ENCODE measurements around the gene APP. TPM values are rescaled to one million over a fixed set of nuclear protein-coding genes. Genes with fewer than 3 reads are reported as not detected.

APP gene
- total RNA-seq, 1 experiment from 2014 or later, result 401 TPM

DNA sequence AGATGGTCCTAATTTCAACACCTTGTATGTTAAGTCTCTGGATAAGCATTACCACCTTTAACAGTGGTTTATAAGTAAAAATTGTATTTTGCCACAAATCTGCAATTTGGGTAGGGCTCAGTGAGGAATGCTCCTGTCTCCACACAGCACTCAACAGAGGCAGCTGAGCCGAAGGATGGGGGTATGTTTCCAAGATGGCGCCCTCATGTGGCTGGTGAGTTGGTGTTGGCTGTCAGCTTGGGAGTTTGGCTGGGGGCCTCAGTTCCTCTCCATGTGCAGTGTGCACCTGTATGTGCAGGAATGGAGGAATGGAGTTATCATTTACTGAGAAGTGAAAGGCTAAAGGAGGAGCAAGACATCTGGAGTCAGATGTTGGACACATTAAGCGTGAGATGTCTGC, 299.0 kb downstream of the APP start:
- no peak for DNase-seq (ENCODE audit: low read depth)

DNA sequence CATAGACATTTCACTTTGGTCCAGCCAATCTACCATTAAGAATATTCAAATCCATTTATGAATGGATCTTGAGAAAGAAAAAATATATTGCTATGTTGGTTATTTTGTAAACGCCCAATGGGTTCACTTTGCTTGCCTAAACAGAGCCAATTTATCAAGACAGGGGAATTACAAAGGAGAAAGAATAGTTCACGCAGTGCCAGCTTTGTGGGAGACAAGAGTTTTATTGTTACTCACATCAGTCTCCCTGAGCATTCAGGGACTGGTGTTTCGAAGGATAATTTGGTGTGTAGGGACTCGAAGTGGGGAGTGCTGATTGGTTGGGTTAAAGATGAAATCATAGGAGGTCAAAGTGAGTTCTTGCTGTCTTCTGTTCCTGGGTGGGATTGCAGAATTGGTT, 300.5 kb downstream of the APP start:
- DNase-seq (ENCODE audit: low read depth), result no peak

DNA sequence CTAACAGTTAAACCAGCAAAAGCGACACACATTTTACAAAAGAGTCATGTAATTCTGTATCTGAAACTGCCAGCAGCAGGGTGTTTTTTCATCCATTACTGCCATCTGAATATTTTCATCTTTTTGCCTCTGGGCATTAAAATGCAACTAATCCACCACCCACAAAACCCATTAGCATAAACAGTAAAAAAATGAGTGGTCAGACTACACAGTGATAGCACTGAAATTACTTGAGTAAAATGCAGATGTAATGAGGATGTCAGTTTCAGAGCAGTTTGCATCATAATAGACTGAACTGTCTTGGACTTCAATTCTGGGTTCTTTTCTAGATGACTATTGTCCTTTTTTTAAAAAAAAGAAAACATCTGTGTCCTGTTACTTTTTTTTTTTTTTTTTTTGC, 303.5 kb downstream of the APP start:
- DNase-seq (ENCODE audit: low read depth), result no peak

DNA sequence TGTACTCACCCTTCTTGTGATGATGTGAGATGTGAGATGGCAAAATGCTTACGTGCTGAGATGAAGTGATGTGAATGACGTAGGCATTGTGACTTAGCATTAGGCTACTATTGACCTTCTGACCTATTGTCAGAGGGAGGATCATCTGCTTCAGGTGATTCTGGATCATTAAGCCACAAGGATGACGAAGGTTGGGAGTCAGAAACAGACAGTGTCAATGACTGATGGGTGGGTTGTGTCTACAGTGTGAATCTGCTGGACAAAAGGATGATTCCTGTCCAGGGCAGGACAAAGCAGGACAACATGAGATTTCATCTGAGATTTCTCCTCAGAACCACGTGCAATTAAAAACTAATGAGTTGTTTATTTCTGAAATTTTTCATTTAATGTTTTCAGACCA, 306.8 kb downstream of the APP start:
- no peak for DNase-seq (ENCODE audit: low read depth)

DNA sequence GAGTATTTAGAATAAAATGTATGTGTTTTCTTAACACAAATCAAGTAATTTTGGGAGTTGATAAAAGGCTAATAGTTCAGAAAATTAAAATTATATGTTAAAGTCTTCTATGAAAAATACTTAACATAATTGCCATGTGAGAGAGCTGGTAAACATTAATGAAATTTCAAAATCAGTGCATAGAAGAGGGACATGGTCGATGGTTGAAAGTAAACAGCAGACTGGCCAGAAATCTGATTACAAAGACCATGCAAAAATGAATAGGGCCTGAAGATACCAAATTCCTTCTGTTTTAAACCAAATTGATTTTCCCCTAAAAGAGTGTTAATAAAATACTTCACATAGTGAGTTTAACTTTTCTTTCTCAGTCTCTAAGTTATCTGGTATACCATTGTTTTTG, 307.5 kb downstream of the APP start:
- DNase-seq (ENCODE audit: low read depth), result no peak

DNA sequence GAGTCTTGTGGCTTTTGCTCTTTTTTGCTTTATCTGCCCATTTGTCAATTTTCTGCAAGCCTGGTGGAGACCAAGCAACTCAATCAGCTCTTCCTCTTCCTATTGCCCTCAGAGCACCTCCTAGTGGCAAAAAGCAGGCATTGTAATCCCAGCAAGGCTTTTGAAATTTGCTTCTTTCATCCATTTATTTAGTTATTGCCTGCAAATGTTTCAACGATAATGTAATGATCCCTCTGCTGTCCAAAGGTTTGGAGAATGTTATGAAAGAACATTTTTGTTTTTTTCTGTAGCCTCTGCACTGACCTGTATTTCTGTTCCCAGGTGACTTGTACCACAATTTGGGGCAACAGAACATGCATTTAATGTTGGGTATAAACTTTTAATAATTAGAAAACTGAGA, 308.0 kb downstream of the APP start:
- peak; percentile 36 for DNase-seq (ENCODE audit: low read depth)

DNA sequence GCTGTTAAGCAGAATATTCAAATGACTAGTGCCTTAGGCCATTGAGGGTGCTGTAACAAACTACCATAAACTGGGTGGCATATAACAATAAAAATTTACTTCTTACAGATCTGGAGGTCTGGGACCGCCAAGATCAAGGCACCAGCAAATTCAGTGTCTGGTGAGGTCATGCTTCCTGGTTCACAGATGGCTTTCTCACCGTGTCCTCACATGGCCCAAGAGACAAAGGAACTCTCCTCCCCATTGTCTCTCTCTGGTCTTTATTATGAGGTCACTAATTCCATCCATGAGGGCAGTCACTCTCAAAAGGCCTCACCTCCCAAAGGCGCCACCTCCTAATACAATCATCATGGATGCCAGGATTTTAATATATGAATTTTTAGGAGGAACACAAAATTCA, 308.5 kb downstream of the APP start:
- DNase-seq (ENCODE audit: low read depth), result no peak

DNA sequence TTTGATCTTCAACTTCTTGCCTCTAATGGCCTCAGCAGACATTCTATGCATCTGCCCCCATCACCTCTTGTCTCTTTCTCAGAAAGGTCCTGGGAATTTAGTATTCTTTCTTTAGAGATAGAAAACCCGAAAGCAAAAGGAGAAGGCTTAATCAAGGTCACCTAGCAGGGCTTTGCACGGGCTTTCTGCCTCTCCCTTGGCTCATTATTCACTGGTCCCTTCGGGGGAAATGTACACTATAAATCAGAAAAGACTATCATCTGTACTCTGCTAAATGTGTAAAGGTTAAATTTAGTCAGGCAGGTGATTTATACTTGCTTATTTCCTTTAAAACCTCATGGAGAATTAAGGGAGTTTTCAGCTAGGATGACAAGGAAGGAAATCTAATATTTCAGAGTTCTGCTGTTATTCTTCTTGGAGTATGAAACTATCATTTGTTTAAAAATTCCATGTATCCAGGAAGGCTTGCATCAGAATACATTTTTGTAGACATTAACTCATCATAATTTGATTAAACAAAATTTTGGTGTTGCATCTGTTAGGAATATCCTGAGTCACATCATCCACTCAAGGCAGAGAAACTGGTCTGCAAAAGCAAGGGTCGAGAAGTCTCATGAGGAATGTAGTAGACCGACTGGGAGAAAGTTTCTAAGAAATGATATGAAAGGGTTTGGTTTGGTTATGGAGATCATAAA, 311.2 kb downstream of the APP start:
- DNase-seq (ENCODE audit: low read depth), result no peak

DNA sequence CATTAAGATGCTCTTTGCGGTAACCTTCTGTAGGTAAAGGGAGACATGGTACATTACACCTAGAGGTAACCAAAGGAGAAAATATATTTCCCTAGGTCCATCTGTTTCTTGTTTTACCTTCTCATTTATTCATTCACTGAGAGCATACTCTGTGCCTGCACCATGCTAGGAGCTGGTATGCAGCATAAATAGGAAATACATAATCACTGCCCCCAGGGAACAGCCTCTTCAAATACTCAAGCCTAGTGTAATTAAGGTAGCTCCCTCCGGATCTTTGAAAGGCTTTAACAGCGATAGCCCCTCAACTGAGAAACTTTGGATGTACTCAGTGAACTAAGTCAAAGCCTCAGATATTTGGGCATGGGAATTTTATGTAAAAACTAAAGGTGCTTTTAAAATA, 312.2 kb downstream of the APP start:
- DNase-seq (ENCODE audit: low read depth), result no peak

DNA sequence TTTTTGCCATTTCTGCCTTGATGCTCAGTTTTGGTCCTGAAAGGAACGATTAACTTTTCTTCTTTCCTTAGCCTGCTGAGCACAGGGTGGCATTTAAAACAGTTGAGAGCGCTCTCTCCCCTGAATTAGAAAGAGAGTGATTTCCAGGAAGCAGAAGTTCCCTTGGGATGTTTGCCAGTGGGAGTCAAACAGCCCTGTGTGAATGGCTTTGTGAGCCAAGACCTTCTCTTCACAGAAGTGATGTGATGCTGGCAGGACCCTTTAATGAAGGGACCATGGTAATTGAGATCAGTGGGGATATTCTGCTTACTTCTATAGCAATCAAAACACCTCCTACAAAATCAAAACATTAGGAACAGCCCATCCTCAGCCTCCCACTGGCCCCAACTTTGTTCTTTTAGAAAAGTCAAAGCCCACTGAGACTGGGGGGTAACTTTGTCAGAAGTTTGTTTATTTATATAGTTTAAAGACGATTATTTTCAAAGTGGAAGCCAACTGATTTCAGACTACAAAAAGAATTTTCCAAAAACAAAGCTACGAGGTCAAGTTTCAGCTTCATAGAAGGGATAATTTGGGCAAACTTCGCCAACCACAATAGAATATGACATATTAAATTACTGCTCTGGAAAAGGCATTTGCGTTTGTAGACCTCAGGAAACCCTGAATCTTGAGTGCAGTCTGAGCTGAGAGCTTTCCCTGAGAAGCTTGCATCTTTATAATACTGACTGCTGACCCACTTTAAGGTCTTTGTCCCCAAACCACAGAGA, 313.1 kb downstream of the APP start:
- DNase-seq (ENCODE audit: low read depth), result no peak

DNA sequence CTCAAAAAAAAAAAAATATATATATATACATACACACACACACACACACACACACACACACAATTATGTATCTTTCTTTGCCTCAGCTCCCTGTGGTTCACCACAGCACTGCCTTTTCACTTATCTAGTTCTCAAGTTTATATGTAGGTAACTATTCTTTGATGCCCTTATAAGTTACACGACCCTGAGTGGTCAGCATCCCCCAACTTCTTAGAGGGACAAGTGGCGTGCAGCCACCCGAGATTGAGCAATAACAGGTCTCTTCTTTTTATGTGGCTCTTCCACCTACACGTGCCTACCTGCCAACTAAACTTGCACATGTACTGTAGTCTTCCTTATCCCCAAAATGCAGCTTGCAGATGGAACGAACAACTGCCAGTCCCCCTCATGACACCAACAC, 315.0 kb downstream of the APP start:
- DNase-seq (ENCODE audit: low read depth), result no peak

DNA sequence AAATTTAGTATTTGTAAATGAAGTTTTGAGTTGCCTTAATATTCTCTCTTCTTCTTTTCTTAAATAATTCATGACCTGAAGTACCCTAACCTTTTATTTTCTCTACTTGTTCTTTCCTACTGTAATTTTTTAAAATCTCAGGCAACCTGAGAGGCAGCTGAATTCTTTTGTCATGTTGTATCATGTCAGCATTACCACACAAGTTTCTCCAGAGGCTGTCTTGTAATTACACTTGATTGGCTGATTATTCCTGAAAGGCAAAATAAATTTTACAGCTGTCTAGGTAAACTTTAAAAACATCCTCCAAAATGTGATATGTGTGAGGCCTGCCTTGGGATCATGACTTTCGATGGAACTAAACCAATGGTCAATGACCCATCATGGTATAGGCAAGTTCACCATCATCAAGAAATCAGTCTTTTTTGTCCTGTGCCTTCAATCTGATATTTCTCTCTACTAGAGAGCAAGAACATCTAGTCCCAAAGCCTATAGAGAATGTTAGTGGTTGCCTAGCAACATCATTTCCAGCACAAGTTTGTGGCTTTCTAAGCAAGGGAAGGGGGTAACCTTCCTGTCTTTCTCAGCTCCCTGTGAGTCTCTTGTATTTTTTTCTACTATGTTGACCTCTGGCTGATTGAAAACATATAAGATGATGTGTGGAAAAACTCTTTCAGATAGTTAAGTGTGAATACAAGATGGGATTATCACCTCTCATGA, 320.3 kb downstream of the APP start:
- no peak for DNase-seq (ENCODE audit: low read depth)

DNA sequence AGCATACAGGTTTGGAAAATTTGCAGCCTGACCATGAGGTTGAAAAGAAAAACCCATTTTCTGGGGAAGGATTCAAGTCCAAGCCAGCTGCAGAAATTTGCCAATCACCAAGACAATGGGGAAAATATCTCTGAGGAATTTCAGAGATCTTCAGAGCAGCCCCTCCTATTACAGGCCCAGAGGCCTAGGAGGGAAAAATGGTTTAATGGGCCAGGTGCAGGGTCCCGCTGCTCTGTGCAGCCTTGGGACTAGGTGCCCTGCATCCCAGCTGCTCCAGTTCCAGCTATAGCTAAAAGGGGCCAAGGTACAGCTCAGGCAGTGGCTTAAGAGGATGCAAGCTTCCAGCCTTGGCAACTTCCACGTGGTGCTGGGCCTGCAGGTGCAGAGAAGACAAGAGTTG, 322.3 kb downstream of the APP start:
- no peak for DNase-seq (ENCODE audit: low read depth)

DNA sequence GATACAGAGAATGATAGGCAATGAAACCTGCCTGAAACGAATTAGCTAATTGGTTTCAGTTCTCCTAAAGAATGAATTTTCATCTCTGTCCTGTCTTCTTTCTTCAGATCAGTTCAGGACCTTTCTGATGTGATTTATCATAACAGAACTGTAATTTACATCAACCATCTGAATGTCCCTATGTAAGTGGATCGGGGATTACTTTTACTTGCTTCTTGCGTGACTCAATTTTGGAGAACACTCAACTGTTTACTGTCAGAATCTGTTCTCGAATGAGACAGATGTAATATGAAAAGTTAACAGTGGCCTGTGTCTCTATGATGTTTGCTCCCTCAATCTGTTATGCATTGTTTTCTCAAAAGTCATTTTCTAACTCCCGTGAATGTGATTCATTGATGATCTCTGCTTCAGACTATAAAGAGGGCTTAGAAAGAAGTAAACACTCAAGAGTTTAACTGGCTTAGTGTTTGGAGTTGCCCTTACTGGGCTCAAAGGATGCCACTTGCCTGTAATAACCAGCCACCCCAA, 324.8 kb downstream of the APP start:
- DNase-seq (ENCODE audit: low read depth), result no peak

DNA sequence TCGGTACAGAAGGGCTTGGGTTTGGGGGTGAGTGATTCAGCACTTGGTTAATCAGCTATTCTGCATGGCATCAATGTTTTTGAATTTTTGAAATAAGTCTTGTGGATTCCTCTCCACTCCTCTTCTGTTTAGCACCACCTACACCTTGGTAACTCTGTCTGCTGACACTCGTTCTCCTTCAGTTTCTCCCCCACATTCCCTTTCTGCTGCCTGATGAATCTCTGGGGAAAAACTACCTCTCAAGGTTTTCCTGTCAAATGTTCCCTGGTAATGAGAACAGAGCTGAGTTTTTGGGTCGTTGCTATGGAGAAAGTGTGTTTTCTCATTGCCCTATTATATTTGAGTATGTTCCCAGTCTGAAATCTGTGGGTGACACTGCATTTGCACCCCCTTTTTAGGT, 327.6 kb downstream of the APP start:
- DNase-seq (ENCODE audit: low read depth), result no peak

DNA sequence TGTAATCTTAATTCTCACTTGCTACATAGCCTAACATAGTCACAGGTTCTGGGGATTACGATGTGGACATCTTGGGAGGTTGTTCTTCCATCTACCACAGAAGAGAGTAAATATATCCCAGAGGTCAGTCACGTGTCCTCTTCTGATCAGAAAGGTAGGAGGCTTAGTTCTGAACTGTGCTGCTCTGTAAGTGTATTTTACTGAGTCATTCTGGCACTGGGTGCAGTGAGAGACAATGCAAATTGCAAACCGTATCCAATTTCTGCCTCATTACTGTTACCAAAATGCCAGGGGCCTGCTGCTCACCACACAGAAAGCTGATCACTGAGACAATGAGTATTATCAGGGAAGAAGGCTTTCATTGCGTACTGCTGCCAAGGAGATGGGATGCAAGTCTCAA, 331.8 kb downstream of the APP start:
- peak; percentile 34 for DNase-seq (ENCODE audit: low read depth)

DNA sequence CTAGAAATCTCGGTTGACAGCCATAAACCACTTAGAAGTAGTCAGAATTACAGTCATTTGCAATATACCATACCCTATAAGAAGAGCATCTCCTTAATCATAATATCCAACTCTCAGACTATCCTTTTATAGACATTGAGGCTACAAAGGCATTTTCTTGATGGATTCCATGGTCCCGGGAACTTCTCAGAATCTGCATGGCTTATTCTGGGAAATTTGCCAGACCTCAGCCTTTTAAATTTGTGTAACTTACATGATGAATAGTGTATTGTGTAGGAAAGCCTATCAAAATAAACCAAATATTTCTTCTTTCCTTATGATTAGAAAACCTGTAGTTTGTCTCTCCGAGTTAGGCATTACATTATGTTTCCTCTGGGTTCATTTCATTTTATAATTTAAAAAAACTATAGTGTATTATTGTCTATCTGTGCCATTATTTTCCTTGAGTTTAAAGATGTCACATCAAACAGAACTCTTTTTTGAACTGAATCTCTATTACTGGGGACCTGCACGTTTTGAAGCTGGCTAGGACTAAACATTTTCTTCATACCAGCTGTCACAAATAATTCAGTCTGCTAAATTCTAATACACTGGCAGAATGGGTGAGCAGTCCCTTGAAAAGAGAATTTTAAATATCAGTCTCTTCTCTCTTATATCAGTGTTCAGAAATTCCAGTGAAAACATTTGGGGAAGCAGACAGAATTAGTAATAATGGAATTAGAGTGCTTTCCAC, 332.9 kb downstream of the APP start:
- peak; percentile 81 for DNase-seq (ENCODE audit: low read depth)

DNA sequence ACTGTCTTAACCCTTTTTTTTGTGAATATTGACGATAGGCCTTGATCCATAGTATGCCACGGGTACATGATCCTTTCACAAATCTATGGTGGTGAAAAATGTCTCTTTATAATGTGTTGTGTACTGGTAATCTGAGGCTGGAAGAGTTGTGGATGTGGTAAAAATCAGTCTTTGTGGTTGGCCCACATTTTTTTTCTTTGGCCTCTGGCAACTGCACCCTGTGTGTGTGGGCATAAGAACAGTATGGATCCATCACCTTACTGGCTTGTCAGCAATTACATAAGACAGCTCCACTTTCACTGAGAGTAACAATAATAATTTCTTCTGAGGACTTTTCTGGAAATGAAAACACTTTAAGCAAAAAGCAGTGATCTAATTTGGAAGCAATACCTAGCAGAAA, 334.2 kb downstream of the APP start:
- no peak for DNase-seq (ENCODE audit: low read depth)

DNA sequence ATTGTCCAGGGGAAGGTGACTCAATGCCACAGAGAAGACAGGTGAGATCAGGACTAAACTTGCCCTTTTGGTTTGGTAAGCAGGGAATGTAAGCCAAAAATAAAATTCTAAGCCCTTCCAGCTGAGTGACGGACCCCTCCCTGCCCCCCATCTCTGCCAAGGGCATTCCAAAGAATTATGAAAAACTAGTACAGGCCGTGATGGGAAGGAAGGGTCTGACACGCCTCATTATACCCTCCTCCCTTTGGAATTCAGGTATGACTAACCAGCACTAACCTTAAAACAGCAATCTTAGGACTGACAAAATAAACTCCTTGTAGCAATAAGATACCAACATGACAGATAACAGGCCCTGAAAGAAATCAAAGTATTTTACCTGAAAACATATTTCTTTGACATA, 336.2 kb downstream of the APP start:
- no peak for DNase-seq (ENCODE audit: low read depth)

DNA sequence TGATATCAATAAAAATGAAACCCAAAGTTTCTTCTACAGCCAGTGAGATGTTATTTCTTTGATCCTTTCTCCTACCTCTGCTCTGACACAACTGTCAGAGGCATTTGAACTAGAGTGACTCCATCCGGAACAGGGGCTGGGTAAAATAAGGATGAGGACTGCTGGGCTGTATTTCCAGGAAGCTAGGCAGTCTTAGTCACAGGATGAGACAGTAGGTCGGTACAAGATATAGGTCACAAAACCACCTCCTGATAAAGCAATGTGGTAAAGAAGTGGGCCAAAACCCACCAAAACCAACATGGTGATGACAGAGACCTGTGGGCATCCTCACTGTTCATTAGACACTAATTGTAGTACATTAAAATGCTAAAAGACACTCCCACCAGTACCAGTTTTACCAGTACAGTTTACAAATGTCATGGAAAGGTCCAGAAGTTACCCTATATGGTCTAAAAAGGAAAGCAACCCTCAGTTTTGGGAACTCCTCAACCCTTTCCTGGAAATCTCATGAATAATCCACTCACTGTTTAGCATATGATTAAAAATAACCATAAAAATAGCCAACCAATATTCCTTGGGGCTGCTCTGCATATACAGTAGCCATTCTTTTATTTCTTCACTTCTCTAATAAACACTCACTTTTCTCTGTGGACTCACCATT, 339.1 kb downstream of the APP start:
- no peak for DNase-seq (ENCODE audit: low read depth)
